Endothelial cell (in vitro differentiated cells): ENCODE results near the gene PTCD3. TPM values are rescaled to one million over a fixed set of nuclear protein-coding genes. Genes with fewer than 3 reads are reported as not detected.

Experiments used
- DNase-seq: peaks from one replicate; pipeline ENCODE4 v3.0.0; 2021; ENCODE audit warnings: low spot score
- H3K27ac Mint-ChIP-seq: one replicate; pipeline ENCODE4 v1.8.0; 2021; ENCODE audit warnings: mixed read lengths, inconsistent platforms; ENCODE audit not compliant: unreplicated experiment
- H3K27me3 Mint-ChIP-seq: one replicate; pipeline ENCODE4 v1.8.0; 2021; ENCODE audit warnings: mild to moderate bottlenecking, moderate library complexity, mixed read lengths, inconsistent platforms; ENCODE audit not compliant: unreplicated experiment
- H3K36me3 Mint-ChIP-seq: one replicate; pipeline ENCODE4 v1.8.0; 2021; ENCODE audit warnings: mild to moderate bottlenecking, low read depth, mixed read lengths, inconsistent platforms; ENCODE audit not compliant: unreplicated experiment
- H3K4me1 Mint-ChIP-seq: one replicate; pipeline ENCODE4 v1.8.0; 2021; ENCODE audit warnings: mild to moderate bottlenecking, mixed read lengths, inconsistent platforms; ENCODE audit not compliant: unreplicated experiment
- H3K4me3 Mint-ChIP-seq: one replicate; pipeline ENCODE4 v1.8.0; 2021; ENCODE audit warnings: mild to moderate bottlenecking, mixed read lengths, inconsistent platforms; ENCODE audit not compliant: unreplicated experiment
- H3K9me3 Mint-ChIP-seq: one replicate; pipeline ENCODE4 v1.8.0; 2021; ENCODE audit warnings: mixed read lengths, inconsistent platforms; ENCODE audit not compliant: unreplicated experiment
- total RNA-seq: library from RNA; stranded (reverse); fragmentation: NEBNext Ultra II Directional; extraction: Animal tissue kit (Norgen Biotek cat#: 25700); gene quantifications from one replicate; pipeline ENCODE4 v1.2.1, GENCODE V29; 2021; ENCODE audit not compliant: unreplicated experiment
- TF ChIP-seq, protein P1 (sequence below): fragments of 200-600 bp; sonication (generic); IDR thresholded peaks from one replicate; pipeline ENCODE4 v1.5.0; 2021; ENCODE audit warnings: antibody characterized with exemption; ENCODE audit not compliant: unreplicated experiment

PTCD3 gene
- total RNA-seq, 1 donor from 2014 or later = 80.9 TPM

DNA sequence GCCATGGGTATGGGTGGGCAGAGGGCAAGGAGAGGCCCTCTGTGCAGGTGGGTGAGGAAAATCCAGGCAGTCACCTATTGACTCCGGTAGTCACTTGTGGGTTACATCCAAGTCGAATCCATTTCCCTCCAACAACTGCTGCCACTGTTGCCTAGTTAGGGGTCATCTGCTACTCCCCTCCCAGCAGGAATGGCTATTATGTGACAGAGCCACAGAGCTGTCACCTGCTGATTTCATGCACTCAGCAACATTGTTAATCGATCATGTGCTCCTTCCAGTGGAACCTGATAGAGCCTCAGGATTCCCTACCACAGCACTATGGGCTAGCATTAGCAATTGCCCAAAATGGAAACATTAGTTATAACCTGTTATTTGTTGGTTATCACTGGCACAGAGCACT, 31.8 kb upstream of the PTCD3 start:
- DNase-seq = no peak
- Mint-ChIP-seq H3K27me3 (peaks cover 7% of the 10 kb centered on the region), H3K4me1 (peaks cover 24% of the 10 kb centered on the region), H3K27ac (no peak overlapping the region), H3K4me3 (no peak overlapping the region), H3K9me3 (no peaks in the 10 kb centered on the region), H3K36me3 (peaks cover 32% of the 10 kb centered on the region)
- TF ChIP-seq, protein P1, sequence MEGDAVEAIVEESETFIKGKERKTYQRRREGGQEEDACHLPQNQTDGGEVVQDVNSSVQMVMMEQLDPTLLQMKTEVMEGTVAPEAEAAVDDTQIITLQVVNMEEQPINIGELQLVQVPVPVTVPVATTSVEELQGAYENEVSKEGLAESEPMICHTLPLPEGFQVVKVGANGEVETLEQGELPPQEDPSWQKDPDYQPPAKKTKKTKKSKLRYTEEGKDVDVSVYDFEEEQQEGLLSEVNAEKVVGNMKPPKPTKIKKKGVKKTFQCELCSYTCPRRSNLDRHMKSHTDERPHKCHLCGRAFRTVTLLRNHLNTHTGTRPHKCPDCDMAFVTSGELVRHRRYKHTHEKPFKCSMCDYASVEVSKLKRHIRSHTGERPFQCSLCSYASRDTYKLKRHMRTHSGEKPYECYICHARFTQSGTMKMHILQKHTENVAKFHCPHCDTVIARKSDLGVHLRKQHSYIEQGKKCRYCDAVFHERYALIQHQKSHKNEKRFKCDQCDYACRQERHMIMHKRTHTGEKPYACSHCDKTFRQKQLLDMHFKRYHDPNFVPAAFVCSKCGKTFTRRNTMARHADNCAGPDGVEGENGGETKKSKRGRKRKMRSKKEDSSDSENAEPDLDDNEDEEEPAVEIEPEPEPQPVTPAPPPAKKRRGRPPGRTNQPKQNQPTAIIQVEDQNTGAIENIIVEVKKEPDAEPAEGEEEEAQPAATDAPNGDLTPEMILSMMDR = no peak

DNA sequence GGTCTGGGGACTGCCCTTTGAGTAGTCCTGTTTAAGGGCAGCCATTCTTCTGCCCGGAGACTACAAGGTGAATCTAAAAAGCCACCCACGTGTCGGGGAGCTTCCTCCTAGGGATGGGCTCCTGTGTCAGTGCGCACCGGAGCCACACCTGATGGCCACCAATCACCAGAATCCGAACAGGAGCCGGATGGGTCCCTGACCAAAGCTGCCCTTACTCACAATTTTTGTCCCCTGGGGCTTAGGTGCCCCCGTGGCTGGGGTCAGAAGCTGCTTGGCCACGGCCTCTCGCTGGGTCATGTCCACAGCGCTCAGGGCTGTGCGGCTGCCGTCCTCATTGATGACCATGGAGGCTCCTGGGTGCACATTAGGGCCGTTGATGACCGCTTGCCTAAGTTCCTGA, 31.2 kb upstream of the PTCD3 start:
- H3K27me3 Mint-ChIP-seq = peaks cover 7% of the 10 kb centered on the region
- no peak overlapping the region for H3K4me3 Mint-ChIP-seq
- H3K4me1 Mint-ChIP-seq = peaks cover 24% of the 10 kb centered on the region
- DNase-seq = no peak
- H3K36me3 Mint-ChIP-seq = peaks cover 28% of the 10 kb centered on the region
- TF ChIP-seq, protein P1 = no peak
- no peak overlapping the region for H3K27ac Mint-ChIP-seq
- H3K9me3 Mint-ChIP-seq = no peaks in the 10 kb centered on the region

DNA sequence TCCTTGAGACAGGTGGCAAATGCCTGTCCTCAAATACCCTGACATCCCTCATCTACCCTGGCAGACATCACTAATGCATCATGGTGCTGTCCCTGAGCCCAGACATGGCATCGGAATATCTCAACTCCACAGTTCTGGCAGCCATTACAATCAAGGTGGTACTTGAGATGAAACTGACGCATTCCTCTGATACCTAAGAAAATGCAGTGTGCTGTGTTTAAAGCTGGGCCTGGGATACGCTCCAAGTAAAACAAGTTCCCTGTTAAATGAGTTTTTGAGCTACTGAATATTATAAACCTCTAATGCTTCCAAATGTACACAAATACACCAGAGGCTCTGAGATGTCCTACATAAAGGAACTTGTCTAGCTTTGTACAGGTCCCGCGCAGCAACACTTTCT, 30.1 kb upstream of the PTCD3 start:
- TF ChIP-seq, protein P1 = no peak
- Mint-ChIP-seq H3K36me3 (peaks cover 19% of the 10 kb centered on the region), H3K9me3 (no peaks in the 10 kb centered on the region), H3K4me1 (peaks cover 24% of the 10 kb centered on the region), H3K27me3 (peaks cover 7% of the 10 kb centered on the region), H3K27ac (no peak overlapping the region), H3K4me3 (peak overlapping the region; percentile 23)
- no peak for DNase-seq

DNA sequence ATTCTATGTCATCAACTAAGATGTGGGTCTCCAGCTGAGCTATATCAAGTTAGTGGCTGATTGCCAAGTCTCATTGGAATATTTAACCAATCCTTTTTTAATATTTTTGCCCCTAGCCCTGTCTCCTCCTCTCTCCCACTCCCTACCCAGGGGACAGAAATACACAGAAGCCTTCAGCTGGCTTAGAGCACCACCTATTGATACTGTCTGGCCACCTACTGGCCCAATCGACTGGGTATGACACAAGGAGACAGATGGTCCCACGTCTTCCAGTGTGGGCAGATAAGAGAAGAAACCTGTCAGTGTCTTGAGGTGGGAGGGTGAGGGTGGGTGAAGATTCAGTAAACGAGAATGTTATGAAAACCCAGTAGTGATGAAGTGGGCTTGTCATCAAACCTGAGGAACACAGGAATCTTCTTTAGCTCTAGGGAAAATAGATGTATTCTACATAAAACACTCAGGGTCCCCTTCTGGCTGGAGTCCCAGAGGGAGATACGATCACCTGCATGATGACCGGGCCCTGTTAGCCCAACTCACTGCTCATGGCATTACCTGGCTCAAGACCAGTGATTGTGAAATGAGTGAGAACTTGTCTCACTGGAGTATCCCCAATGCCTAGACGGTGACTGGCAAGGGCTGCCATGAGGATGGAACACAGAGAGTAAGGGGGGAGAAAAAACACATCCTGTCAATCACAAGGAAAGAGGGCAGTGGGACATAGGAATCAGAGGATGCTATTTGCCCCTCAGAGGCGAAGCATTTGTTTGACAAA, 27.1 kb upstream of the PTCD3 start:
- peaks cover 7% of the 10 kb centered on the region for H3K36me3 Mint-ChIP-seq

More for the DNA sequence above, 27.1 kb upstream of the PTCD3 start:
- no peaks in the 10 kb centered on the region for H3K27me3 Mint-ChIP-seq
- DNase-seq = peak; percentile 56
- H3K4me3 Mint-ChIP-seq = no peak overlapping the region
- TF ChIP-seq, protein P1 = no peak
- H3K27ac Mint-ChIP-seq = no peak overlapping the region
- H3K4me1 Mint-ChIP-seq = peaks cover 3% of the 10 kb centered on the region
- H3K9me3 Mint-ChIP-seq = no peaks in the 10 kb centered on the region
